GM12878 (cell line): ENCODE results near the gene ENOX1. TPM values are rescaled to one million over a fixed set of nuclear protein-coding genes. Genes with fewer than 3 reads are reported as not detected.
A peak's percentile ranks its signal among the peaks of the same experiment; 100 is the strongest.

Experiments used
- ATAC-seq: fragments of 200-7000 bp; cut with Tn5 transposase; 3 replicates; pipeline ENCODE4 v1.9.1; 2020; ENCODE audit warnings: mild to moderate bottlenecking, moderate library complexity
- BruUV-seq: library from RNA; stranded (reverse); fragments of 400-500 nt; replicated peaks from 2 replicates; lab custom pipeline; 2021; lab: Mats Ljungman, UMichigan
- CTCF ChIA-PET: fragments of 300-600 bp; sonication (Branson Sonifier 250); formaldehyde crosslinking; extraction: SDS; loops from one replicate; lab custom pipeline; 2021; ENCODE audit warnings: inconsistent platforms; lab: Yijun Ruan, JAX
- POLR2A ChIA-PET: fragments of 350-600 bp; formaldehyde crosslinking; extraction: SDS; loops from one replicate; lab custom pipeline; 2021; ENCODE audit warnings: inconsistent platforms; lab: Charles Lee
- RAD21 ChIA-PET: fragments of 300-600 bp; sonication (Branson Sonifier 250); formaldehyde crosslinking; loops from one replicate; lab custom pipeline; 2023; ENCODE audit warnings: antibody characterized with exemption; ENCODE audit not compliant: unreplicated experiment; lab: Charles Lee
- SMC1A ChIA-PET: fragments of 300-600 bp; sonication (Branson Sonifier 250); formaldehyde crosslinking; loops from one replicate; lab custom pipeline; 2023; ENCODE audit not compliant: unreplicated experiment, uncharacterized antibody; lab: Charles Lee
- DNase-seq: peaks from one replicate; pipeline ENCODE4 v3.0.0-alpha.2; 2011; ENCODE audit warnings: low read depth, low spot score
- FAIRE-seq: peaks from 3 replicates; lab custom pipeline; 2011; peaks lifted over from hg19 to GRCh38; lab: Jason Lieb, UNC
- H2AFZ ChIP-seq: 2 replicates; pipeline ENCODE4 v1.6.0; 2011; ENCODE audit warnings: low read depth, low read length, control low read depth; ENCODE audit not compliant: control insufficient read depth
- H3K27ac ChIP-seq: 2 replicates; pipeline ENCODE4 v1.5.1; 2011; ENCODE audit warnings: control low read depth; ENCODE audit not compliant: control insufficient read depth, insufficient read depth
- H3K27me3 ChIP-seq, 2 experiments: replicated peaks in 1 of 2; 2 replicates each; pipeline versions ENCODE4 v1.6.0 to v1.6.1; 2011; ENCODE audit warnings: low read length in 1 of 2; ENCODE audit not compliant: control insufficient read depth in 2 of 2, insufficient read depth in 2 of 2
- H3K36me3 ChIP-seq, 2 experiments: 2 replicates each; pipeline ENCODE4 v1.5.1; 2011; ENCODE audit warnings: low read length in 1 of 2; ENCODE audit not compliant: control insufficient read depth in 2 of 2, insufficient read depth in 2 of 2
- H3K4me1 ChIP-seq: 2 replicates; pipeline ENCODE4 v1.6.1; 2011; ENCODE audit warnings: mild to moderate bottlenecking, low read length, moderate library complexity, mixed read lengths; ENCODE audit not compliant: control insufficient read depth, insufficient read depth
- H3K4me2 ChIP-seq: 2 replicates; pipeline ENCODE4 v1.6.0; 2011; ENCODE audit warnings: control low read depth; ENCODE audit not compliant: control insufficient read depth, insufficient read depth
- H3K4me3 ChIP-seq: fragments of 200-600 bp; sonication (generic); 2 replicates; pipeline ENCODE4 v1.5.1; 2016
- H3K79me2 ChIP-seq: 2 replicates; pipeline ENCODE4 v1.6.0; 2011; ENCODE audit warnings: low read length; ENCODE audit not compliant: control insufficient read depth, insufficient read depth
- H3K9ac ChIP-seq: 2 replicates; pipeline ENCODE4 v1.8.0; 2011; ENCODE audit warnings: low read length, control low read depth, mixed read lengths; ENCODE audit not compliant: control insufficient read depth, insufficient read depth
- H3K9me3 ChIP-seq: replicated peaks from 3 replicates; pipeline ENCODE4 v1.5.1; 2011; ENCODE audit warnings: mild to moderate bottlenecking, low read length; ENCODE audit not compliant: control insufficient read depth, insufficient read depth
- H4K20me1 ChIP-seq: 2 replicates; pipeline ENCODE4 v1.6.0; 2011; ENCODE audit not compliant: control insufficient read depth, insufficient read depth
- BCLAF1 ChIP-seq: fragments of 450-650 bp; IDR thresholded peaks from 2 replicates; pipeline ENCODE4 v1.6.1; 2017; ENCODE audit warnings: antibody characterized with exemption, mild to moderate bottlenecking, moderate library complexity
- BRCA1 ChIP-seq: IDR thresholded peaks from 2 replicates; pipeline ENCODE4 v1.6.1; 2011; ENCODE audit warnings: low read depth, low read length, improper control_type of control experiment
- CBX3 ChIP-seq: fragments of 200-600 bp; sonication (generic); IDR thresholded peaks from 2 replicates; pipeline ENCODE4 v1.6.1; 2016; ENCODE audit warnings: low read depth, borderline replicate concordance
- CBX5 ChIP-seq: sonication (generic); IDR thresholded peaks from 2 replicates; pipeline ENCODE4 v1.6.1; 2016; ENCODE audit warnings: low read depth, moderate library complexity, mild to moderate bottlenecking, inconsistent platforms
- CHD2 ChIP-seq: IDR thresholded peaks from 2 replicates; pipeline ENCODE4 v1.6.1; 2011; ENCODE audit warnings: low read depth, low read length, improper control_type of control experiment, borderline replicate concordance
- ESRRA ChIP-seq: IDR thresholded peaks from 2 replicates; pipeline ENCODE4 v1.6.1; 2012; ENCODE audit warnings: mild to moderate bottlenecking, low read length, improper control_type of control experiment
- JUNB ChIP-seq: IDR thresholded peaks from 2 replicates; pipeline ENCODE4 v1.6.1; 2016; ENCODE audit warnings: antibody characterized with exemption, mild to moderate bottlenecking
- LARP7 ChIP-seq: fragments of 450-650 bp; IDR thresholded peaks from 2 replicates; pipeline ENCODE4 v1.6.1; 2017; ENCODE audit warnings: mild to moderate bottlenecking
- MEF2B ChIP-seq: fragments of 450-650 bp; IDR thresholded peaks from 2 replicates; pipeline ENCODE4 v1.6.1; 2018; ENCODE audit warnings: mild to moderate bottlenecking, moderate library complexity; ENCODE audit not compliant: partially characterized antibody, poor library complexity, severe bottlenecking
- PAX5 ChIP-seq: IDR thresholded peaks from 2 replicates; pipeline ENCODE4 v1.6.1; 2011; ENCODE audit warnings: low read depth, low read length, borderline replicate concordance
- POU2F2 ChIP-seq: IDR thresholded peaks from 3 replicates; pipeline ENCODE4 v1.6.1; 2011; ENCODE audit warnings: low read depth, mild to moderate bottlenecking, low read length, borderline replicate concordance
- STAT3 ChIP-seq: IDR thresholded peaks from 2 replicates; pipeline ENCODE4 v1.6.1; 2011; ENCODE audit warnings: low read depth, low read length, improper control_type of control experiment
- TARDBP ChIP-seq: IDR thresholded peaks from 2 replicates; pipeline ENCODE4 v1.6.1; 2016; ENCODE audit warnings: borderline replicate concordance
- WGBS: methylation state at CpG from one replicate; pipeline ENCODE4 v1.1.6; 2016; ENCODE audit warnings: low lambda C conversion rate; ENCODE audit not compliant: insufficient replicate concordance, insufficient coverage; ENCODE audit errors: missing lambda C conversion rate; 5-methylcytosine and 5-hydroxymethylcytosine counted together
- in situ Hi-C: fragments of 300-500 bp; cut with MboI; formaldehyde crosslinking; loops from 9 replicates; pipeline ENCODE4 v1.14.3; 2018; ENCODE audit warnings: mixed read lengths
- intact Hi-C: fragments of 100-400 bp; cut with micrococcal nuclease; formaldehyde crosslinking; loops from one replicate; pipeline ENCODE4 v1.14.2; 2022; ENCODE audit not compliant: unreplicated experiment
- polyA plus RNA-seq, 11 experiments: library from polyadenylated mRNA; depleted of rRNA in 4 of 11; unstranded in 6 of 11; stranded (reverse) in 5 of 11; fragments of >200 nt; fragmentation: Nextera tagmentation in 4 of 11; fragmentation: Illumina TruSeq in 1 of 11; extraction: Ambion mirVana in 4 of 11; extraction: Trizol in 1 of 11; gene quantifications; 1 replicate in 1 of 11; 2 replicates in 10 of 11; pipeline versions ENCODE4 v1.2.1 to v1.2.3, GENCODE V29; 2011 to 2016; ENCODE audit warnings: inconsistent platforms in 2 of 11, missing spikeins in 2 of 11, low read depth in 1 of 11
- total RNA-seq, 4 experiments: library from RNA; depleted of rRNA in 3 of 4; stranded (reverse); fragments of >200 nt in 3 of 4; fragmentation: Illumina TruSeq in 1 of 4; extraction: Trizol in 1 of 4; gene quantifications; 2 replicates each; pipeline versions ENCODE4 v1.2.1 to v1.2.3, GENCODE V29; 2013 to 2021

The ENOX1 gene
- total and polyA plus RNA-seq, 10 of the 15 experiments (the other 5 are each of a cell fraction or from before 2014, with no cell fraction given): 0.11 to 0.26 (median 0.15) TPM

- Histone ChIP-seq H3K4me2 (no peak overlapping the region), H3K27me3 (no peaks in the 10 kb centered on the region; a peak in 1 of 4 replicates), H3K9ac (no peak overlapping the region), H4K20me1 (no peaks in the 10 kb centered on the region), H3K79me2 (no peaks in the 10 kb centered on the region), H3K27ac (no peak overlapping the region), H3K4me1 (no peaks in the 10 kb centered on the region), H3K36me3 (no peaks in the 10 kb centered on the region), H2AFZ (no peak overlapping the region), H3K9me3 (no peaks in the 10 kb centered on the region; the same call in 2 of the 3 replicates), H3K4me3 (no peak overlapping the region)
- ChIA-PET SMC1A (interaction anchor here (0.6 to 0.7 kb wide), 2 partner anchors 11 to 16 kb away, joined by 3 read pairs; no protein-coding TSS in a partner anchor), POLR2A (no interaction called here), CTCF (interaction anchor here (0.5 kb wide), 1 partner anchor 102 kb away, joined by 4 read pairs; no protein-coding TSS in a partner anchor), RAD21 (no interaction called here)
- FAIRE-seq (no peak), ATAC-seq (no peak), DNase-seq (no peak)
- TF ChIP-seq MEF2B (no peak), BRCA1 (no peak), CHD2 (no peak)
- in situ Hi-C loops (no loop called here), intact Hi-C loops (no loop called here)
- WGBS: 41% methylated on average over 2 of the region's 2 CpGs
- no TSS peak for BruUV-seq
Measured at GRCh38 chr13:43375797-43376465, 410.8 kb downstream of the ENOX1 start.

- FAIRE-seq (no peak), ATAC-seq (peak; percentile 33; the same call in 2 of the 3 replicates), DNase-seq (no peak)
- in situ Hi-C loops (no loop called here), intact Hi-C loops (no loop called here)
- ChIA-PET POLR2A (no interaction called here), CTCF (no interaction called here), SMC1A (no interaction called here), RAD21 (no interaction called here)
- Histone ChIP-seq H3K4me2 (no peak overlapping the region), H3K79me2 (no peaks in the 10 kb centered on the region), H3K27ac (no peak overlapping the region), H3K9me3 (no peaks in the 10 kb centered on the region; the same call in 2 of the 3 replicates), H4K20me1 (no peaks in the 10 kb centered on the region), H3K4me3 (no peak overlapping the region), H3K36me3 (no peaks in the 10 kb centered on the region), H2AFZ (no peak overlapping the region), H3K9ac (no peak overlapping the region), H3K4me1 (no peaks in the 10 kb centered on the region), H3K27me3 (no peaks in the 10 kb centered on the region; a peak in 1 of 4 replicates)
- 6% methylated on average over 1 of the region's 1 CpG for WGBS
- no TSS peak for BruUV-seq
- TF ChIP-seq TARDBP (no peak), LARP7 (no peak), PAX5 (no peak), BCLAF1 (no peak), POU2F2 (no peak), CBX3 (no peak), CHD2 (no peak), STAT3 (no peak), JUNB (no peak), CBX5 (no peak), ESRRA (no peak)
Measured at GRCh38 chr13:43374621-43375020, 412.2 kb downstream of the ENOX1 start.
